Tibial artery (tissue), 4 donors: ENCODE measurements around the gene ANO1.

Experiments used
- DNase-seq, 2 donors: peaks; one replicate each; pipeline ENCODE4 v3.0.0-alpha.2; 2019
- H3K27ac ChIP-seq, 2 donors: fragments of 200-600 bp; sonication (generic) in 1 of 2; 1 replicate in 1 of 2; 2 replicates in 1 of 2; pipeline ENCODE4 v1.5.1; 2018 to 2019; ENCODE audit warnings: mild to moderate bottlenecking in 1 of 2
- H3K27me3 ChIP-seq, 2 donors: fragments of 200-600 bp; sonication (generic) in 1 of 2; one replicate each; pipeline versions ENCODE4 v1.5.1 to v1.6.0; 2016 to 2019
- H3K36me3 ChIP-seq, 3 donors: fragments of 200-600 bp; sonication (generic) in 2 of 3; one replicate each; pipeline ENCODE4 v1.5.1; 2016 to 2019; ENCODE audit warnings: mild to moderate bottlenecking in 2 of 3
- H3K4me1 ChIP-seq, 4 donors: fragments of 200-600 bp; sonication (generic) in 2 of 4; 1 replicate in 3 of 4; 2 replicates in 1 of 4; pipeline ENCODE4 v1.5.1; 2016 to 2019
- H3K4me3 ChIP-seq, 2 donors: fragments of 200-600 bp; sonication (generic) in 1 of 2; 1 replicate in 1 of 2; 2 replicates in 1 of 2; pipeline ENCODE4 v1.5.1; 2018 to 2019; ENCODE audit warnings: mild to moderate bottlenecking in 2 of 2
- H3K9me3 ChIP-seq, 3 donors: fragments of 200-600 bp; sonication (generic) in 1 of 3; one replicate each; pipeline ENCODE4 v1.5.1; 2016 to 2019
- intact Hi-C: fragments of 100-400 bp; cut with DNase I; formaldehyde crosslinking; loops from one replicate; pipeline ENCODE4 v1.15.0; 2023; ENCODE audit warnings: low total_unique reads
- TF ChIP-seq, protein P1 (sequence below), 2 experiments: fragments of 200-600 bp in 1 of 2; fragments of 450-650 bp in 1 of 2; IDR thresholded peaks; one replicate each; pipeline ENCODE4 v1.5.1; 2017 to 2019; ENCODE audit warnings: antibody characterized with exemption in 2 of 2, mild to moderate bottlenecking in 1 of 2, moderate library complexity in 1 of 2

ANO1 gene

DNA sequence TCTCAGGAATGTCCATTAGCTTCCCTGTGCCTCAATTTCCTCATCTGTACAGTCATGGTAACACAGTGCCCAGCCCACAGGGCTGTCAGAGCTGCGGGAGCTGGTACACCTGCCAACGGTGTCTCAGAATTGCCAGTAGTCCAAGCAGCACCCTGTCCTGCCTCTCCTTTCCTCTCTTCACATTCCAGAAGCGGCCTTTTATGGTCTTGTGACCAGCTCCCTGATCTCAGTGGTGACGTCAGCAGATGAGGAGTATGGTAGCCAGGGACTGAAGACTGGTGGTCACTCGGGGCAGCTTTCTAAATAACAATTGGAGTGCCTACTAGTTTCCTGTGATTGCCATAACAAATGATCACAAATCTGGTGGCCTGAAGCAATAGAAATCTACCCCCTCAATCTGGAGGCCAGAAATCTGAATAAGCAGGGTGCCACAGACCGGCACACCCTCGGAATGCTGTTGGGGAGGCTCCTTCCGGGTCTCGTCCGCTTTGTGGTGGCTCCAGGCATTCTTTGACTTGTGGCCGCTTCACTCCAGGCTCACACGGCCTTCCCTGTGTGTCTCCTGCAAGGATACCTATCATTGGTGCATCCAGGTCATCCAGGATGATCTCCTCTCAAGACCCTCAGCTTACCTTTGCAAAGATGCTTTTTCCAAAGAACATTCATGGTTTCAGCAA lies 127.1 kb downstream of the ANO1 start:
- Histone ChIP-seq H3K4me3 (no peak overlapping the region), H3K27ac (no peak overlapping the region), H3K4me1 (peaks cover 0 to 26% (median 18%) of the 10 kb centered on the region in 4 donors), H3K9me3 (no peaks in the 10 kb centered on the region), H3K27me3 (no peaks in the 10 kb centered on the region), H3K36me3 (peaks cover 17 to 50% (median 44%) of the 10 kb centered on the region in 3 donors)
- no peak for DNase-seq
- TF ChIP-seq, protein P1, sequence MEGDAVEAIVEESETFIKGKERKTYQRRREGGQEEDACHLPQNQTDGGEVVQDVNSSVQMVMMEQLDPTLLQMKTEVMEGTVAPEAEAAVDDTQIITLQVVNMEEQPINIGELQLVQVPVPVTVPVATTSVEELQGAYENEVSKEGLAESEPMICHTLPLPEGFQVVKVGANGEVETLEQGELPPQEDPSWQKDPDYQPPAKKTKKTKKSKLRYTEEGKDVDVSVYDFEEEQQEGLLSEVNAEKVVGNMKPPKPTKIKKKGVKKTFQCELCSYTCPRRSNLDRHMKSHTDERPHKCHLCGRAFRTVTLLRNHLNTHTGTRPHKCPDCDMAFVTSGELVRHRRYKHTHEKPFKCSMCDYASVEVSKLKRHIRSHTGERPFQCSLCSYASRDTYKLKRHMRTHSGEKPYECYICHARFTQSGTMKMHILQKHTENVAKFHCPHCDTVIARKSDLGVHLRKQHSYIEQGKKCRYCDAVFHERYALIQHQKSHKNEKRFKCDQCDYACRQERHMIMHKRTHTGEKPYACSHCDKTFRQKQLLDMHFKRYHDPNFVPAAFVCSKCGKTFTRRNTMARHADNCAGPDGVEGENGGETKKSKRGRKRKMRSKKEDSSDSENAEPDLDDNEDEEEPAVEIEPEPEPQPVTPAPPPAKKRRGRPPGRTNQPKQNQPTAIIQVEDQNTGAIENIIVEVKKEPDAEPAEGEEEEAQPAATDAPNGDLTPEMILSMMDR (IDR thresholded peaks at IDR 0.05) = no peak
- intact Hi-C loops = loop anchor here (10.0 kb wide), 1 partner anchor 70 kb away; the partner anchor contains the start of gene PPFIA1

DNA sequence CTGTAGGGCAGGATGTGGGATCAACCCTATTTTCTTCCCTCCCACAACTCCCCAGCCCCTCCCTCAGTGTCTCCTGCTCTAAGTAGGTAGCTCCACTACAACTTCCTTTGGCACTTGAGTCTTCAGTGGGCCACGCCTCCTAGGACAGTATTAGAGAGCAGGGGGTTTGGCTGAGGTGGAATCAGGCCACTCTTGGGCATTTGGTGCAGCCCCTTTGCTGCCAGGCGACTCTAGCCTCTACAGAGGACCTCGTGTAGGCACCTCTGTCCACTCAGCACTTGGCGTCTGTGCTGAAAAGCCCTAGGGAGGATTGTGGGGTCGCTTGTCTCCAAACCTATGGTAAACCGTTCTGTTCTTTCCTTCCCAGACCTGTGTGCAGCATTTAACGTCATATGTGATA lies 127.6 kb downstream of the ANO1 start:
- intact Hi-C loops = loop anchor here (10.0 kb wide), 1 partner anchor 69 kb away; the partner anchor contains the start of gene PPFIA1
- H3K36me3 ChIP-seq = peaks cover 17 to 50% (median 44%) of the 10 kb centered on the region in 3 donors
- H3K4me1 ChIP-seq = peaks cover 0 to 26% (median 18%) of the 10 kb centered on the region in 4 donors
- no peak overlapping the region for H3K4me3 ChIP-seq
- H3K27me3 ChIP-seq = no peaks in the 10 kb centered on the region
- no peak overlapping the region for H3K27ac ChIP-seq
- no peaks in the 10 kb centered on the region for H3K9me3 ChIP-seq
- no peak for DNase-seq
- TF ChIP-seq, protein P1 (IDR thresholded peaks at IDR 0.05) = no peak

DNA sequence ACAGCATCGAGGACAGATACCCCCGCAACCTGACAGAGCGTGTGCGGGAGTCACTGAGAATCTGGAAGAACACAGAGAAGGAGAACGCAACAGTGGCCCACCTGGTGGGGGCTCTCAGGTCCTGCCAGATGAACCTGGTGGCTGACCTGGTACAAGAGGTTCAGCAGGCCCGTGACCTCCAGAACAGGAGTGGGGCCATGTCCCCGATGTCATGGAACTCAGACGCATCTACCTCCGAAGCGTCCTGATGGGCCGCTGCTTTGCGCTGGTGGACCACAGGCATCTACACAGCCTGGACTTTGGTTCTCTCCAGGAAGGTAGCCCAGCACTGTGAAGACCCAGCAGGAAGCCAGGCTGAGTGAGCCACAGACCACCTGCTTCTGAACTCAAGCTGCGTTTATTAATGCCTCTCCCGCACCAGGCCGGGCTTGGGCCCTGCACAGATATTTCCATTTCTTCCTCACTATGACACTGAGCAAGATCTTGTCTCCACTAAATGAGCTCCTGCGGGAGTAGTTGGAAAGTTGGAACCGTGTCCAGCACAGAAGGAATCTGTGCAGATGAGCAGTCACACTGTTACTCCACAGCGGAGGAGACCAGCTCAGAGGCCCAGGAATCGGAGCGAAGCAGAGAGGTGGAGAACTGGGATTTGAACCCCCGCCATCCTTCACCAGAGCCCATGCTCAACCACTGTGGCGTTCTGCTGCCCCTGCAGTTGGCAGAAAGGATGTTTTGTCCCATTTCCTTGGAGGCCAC lies 128.3 kb downstream of the ANO1 start:
- H3K27me3 ChIP-seq = no peaks in the 10 kb centered on the region
- DNase-seq = no peak
- no peaks in the 10 kb centered on the region for H3K9me3 ChIP-seq
- H3K4me1 ChIP-seq = peaks cover 0 to 26% (median 18%) of the 10 kb centered on the region in 4 donors
- intact Hi-C loops = loop anchor here (10.0 kb wide), 1 partner anchor 68 kb away; the partner anchor contains the start of gene PPFIA1
- TF ChIP-seq, protein P1 (IDR thresholded peaks at IDR 0.05) = no peak
- H3K27ac ChIP-seq = no peak overlapping the region
- H3K36me3 ChIP-seq = peaks cover 17 to 50% (median 44%) of the 10 kb centered on the region in 3 donors
- no peak overlapping the region for H3K4me3 ChIP-seq

DNA sequence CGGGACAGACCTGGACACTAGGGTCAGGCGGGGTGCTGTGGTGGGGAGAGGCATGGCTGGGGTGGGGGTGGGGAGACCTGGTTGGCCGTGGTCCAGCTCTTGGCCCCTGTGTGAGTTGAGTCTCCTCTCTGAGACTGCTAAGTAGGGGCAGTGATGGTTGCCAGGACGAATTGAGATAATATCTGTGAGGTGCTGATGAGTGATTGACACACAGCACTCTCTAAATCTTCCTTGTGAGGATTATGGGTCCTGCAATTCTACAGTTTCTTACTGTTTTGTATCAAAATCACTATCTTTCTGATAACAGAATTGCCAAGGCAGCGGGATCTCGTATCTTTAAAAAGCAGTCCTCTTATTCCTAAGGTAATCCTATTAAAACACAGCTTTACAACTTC lies 128.9 kb downstream of the ANO1 start:
- TF ChIP-seq, protein P1 (IDR thresholded peaks at IDR 0.05) = no peak
- Histone ChIP-seq H3K27ac (no peak overlapping the region), H3K4me3 (no peak overlapping the region), H3K9me3 (no peaks in the 10 kb centered on the region), H3K36me3 (peaks cover 17 to 50% (median 44%) of the 10 kb centered on the region in 3 donors), H3K27me3 (no peaks in the 10 kb centered on the region), H3K4me1 (peaks cover 0 to 26% (median 18%) of the 10 kb centered on the region in 4 donors)
- DNase-seq = no peak
- intact Hi-C loops = loop anchor here (10.0 kb wide), 1 partner anchor 68 kb away; the partner anchor contains the start of gene PPFIA1

DNA sequence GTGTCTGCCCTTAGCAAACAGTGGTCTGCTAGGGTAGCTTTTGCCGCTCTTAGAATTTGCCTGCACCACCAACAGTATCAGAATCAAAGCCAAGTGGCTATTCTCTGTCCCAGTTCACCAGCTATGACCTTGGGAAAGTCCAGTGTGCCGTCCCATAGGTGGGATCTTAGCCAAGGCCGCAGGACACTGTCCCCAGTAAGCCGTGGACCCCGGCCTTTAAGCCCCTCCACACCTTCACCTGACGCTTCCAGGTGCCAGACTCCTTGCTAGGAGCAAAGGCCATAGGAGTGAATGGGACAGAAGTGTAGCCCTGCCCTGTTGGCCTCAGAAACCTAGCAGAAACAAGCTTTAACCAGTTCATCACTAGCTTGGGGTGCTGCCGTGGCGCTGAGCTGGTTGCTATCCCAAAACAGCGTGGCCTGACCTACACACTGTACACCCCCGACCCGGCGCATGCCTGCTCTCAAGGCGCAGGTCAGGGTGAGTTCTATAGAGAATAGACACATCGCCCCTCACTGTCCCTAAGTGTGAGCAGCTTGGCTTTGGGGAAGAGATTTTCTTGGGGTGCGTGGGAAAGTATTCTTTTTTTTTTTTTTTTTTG lies 129.5 kb downstream of the ANO1 start:
- intact Hi-C loops = loop anchor here (10.0 kb wide), 1 partner anchor 67 kb away; the partner anchor contains the start of gene PPFIA1
- no peak for DNase-seq

More for the DNA sequence above, 129.5 kb downstream of the ANO1 start:
- Histone ChIP-seq H3K9me3 (no peaks in the 10 kb centered on the region), H3K4me1 (peaks cover 0 to 26% (median 17%) of the 10 kb centered on the region in 4 donors), H3K36me3 (peaks cover 17 to 50% (median 44%) of the 10 kb centered on the region in 3 donors), H3K27me3 (no peaks in the 10 kb centered on the region), H3K27ac (no peak overlapping the region), H3K4me3 (no peak overlapping the region)
- TF ChIP-seq, protein P1 (IDR thresholded peaks at IDR 0.05) = no peak
